ENCODE data around the gene MTNR1B.

Gene MTNR1B

DNA sequence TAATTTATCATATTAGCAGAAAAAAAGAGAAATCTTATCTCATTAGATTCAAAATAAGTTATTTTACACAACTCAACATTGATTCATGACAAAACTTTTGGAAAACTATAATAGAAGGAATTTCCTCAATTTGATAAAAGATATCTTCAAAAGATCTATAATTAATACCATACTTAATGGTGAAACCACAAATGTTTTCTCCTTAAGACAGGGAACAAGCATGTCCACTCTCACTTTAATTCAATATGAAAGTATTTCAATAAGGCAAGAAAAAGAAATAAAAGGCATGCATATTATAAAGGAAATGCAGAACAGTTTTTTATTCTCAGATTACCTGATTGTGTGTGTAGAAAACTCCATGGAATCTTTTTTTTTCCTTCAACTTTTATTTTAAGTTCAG is 23.6 kb downstream of the MTNR1B start:
- no peak overlapping the region for H3K27ac ChIP-seq
- TF ChIP-seq ZFX (IDR thresholded peaks at IDR 0.05) = no peak
- TF ChIP-seq CTCF (conservative IDR thresholded peaks at IDR 0.05) = no peak

GRCh38 chr11:93000511-93001476 is 31.3 kb downstream of the MTNR1B start:
- no peak overlapping the region for H3K27ac ChIP-seq
- no peak for TF ChIP-seq ZFX (IDR thresholded peaks at IDR 0.05)
- no peak for TF ChIP-seq CTCF (conservative IDR thresholded peaks at IDR 0.05)

DNA sequence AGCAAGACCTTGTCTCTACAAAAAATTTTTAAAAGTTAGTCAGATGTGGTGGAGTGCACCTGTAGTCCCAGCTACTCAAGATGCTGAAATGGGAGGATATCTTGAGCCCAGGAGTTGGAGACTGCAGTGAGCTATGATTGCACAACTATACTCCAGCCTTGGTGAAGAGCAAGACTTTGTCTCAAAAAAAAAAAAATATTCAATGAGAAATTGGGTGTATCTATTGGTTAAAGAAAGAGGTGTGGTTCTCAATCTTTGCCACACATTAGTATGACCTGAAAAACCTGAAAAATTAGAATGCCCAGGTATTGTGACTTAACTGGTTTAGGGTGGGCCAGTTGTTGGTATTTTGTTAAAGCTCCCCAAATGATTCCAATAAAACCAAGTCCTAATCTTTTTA is 32.4 kb downstream of the MTNR1B start:
- no peak overlapping the region for H3K27ac ChIP-seq

DNA sequence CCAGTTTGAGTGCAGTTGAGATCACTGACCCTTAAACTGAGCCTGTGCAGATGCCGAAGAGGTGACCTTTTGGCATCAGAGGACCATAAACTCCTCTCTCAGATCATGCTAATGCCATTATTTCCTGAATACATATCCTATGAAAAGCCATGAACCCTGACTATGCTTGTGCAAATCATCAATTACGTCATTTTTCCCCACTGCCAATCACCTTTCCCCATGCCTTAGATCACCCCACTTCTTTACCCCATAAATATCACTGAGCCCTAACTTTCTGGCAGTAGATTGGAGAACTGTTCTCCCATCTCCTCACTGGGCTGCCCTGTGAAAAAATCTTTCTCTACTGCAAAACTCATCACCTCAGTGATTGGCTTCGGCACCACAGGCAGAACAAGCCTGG is 32.9 kb downstream of the MTNR1B start:
- H3K27ac ChIP-seq = no peak overlapping the region
- TF ChIP-seq CTCF (conservative IDR thresholded peaks at IDR 0.05) = no peak
- TF ChIP-seq ZFX (IDR thresholded peaks at IDR 0.05) = no peak

More for the DNA sequence above, 32.4 kb downstream of the MTNR1B start:
- TF ChIP-seq CTCF (conservative IDR thresholded peaks at IDR 0.05) (no peak), ZFX (IDR thresholded peaks at IDR 0.05) (no peak)

DNA sequence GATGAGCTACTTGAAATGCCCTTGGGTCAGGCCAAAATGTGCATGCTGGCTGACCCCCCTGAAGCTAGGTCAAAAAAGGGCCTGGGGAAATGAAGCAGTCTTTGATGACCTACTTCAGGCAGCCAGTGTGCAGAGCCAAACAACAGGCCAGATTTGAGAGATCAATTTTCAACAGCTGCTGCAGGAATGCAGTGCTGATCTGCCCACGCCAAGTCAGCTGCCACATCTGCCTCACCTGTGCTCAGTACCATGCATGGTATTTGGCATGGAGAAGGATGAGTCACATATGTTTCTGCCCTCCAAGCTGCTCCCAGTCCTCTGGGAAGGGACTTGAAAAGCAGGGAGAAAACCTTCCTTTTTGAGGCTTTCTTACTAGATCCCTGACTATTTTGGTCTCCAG is 35.8 kb downstream of the MTNR1B start:
- TF ChIP-seq CTCF (conservative IDR thresholded peaks at IDR 0.05) = no peak
- no peak for TF ChIP-seq ZFX (IDR thresholded peaks at IDR 0.05)
- H3K27ac ChIP-seq = no peak overlapping the region

DNA sequence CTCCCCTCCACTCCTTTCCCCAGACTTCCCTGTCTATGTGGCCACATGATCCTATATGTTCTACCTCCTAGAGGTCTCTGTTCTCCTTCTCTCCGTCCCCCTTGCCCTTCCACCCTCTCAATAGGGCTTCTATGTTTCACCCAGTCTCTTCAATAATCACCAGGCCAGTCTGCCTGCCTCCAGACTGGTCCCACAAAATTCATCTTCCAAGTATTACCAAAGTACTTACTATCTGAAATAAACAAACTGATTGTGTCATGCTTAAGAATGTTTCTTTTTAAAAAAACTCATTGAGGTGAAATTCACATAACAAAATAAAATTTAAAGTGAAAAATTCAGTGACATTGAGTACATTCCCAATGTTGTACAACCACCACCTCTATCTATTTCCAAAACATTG is 44.2 kb downstream of the MTNR1B start:
- TF ChIP-seq CTCF (conservative IDR thresholded peaks at IDR 0.05) (no peak), ZFX (IDR thresholded peaks at IDR 0.05) (no peak)
- no peak overlapping the region for H3K27ac ChIP-seq

DNA sequence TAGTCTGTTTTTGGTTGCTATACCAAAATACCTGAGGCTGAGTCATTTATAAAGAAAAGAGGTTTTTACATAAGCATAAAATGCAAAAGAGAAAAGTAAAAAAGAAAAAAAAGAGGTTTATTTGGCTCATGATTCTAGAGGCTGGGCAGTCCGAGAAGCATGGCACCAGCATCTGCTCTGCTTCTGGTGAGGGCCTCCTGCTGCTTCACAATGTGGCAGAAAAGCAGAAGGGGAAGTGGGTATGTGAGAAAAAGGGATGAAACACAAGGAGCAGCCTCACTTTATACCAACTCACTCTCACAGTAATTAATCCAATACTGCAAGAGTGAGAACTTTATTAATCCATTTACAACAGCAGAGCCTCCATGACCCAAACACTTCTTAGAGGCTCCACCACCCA is 47.1 kb downstream of the MTNR1B start:
- no peak overlapping the region for H3K27ac ChIP-seq
- no peak for TF ChIP-seq CTCF (conservative IDR thresholded peaks at IDR 0.05)
- TF ChIP-seq ZFX (IDR thresholded peaks at IDR 0.05) = no peak

Measured in C4-2B (cell line).